AG04450 (cell line): ENCODE data around the gene PRR5L. TPM values are rescaled to one million over a fixed set of nuclear protein-coding genes. Genes with fewer than 3 reads are reported as not detected.

Experiments
- CTCF ChIA-PET: fragments of 300-600, 350-600 bp; formaldehyde crosslinking; extraction: SDS; loops from one replicate; lab custom pipeline; 2022; ENCODE audit warnings: antibody characterized with exemption, inconsistent platforms; lab: Charles Lee
- POLR2A ChIA-PET: fragments of 350-600 bp; formaldehyde crosslinking; extraction: SDS; loops from one replicate; lab custom pipeline; 2021; ENCODE audit warnings: antibody characterized with exemption, inconsistent platforms; lab: Yijun Ruan, JAX
- DNase-seq: peaks from one replicate; pipeline ENCODE4 v3.0.0-alpha.2; 2011; ENCODE audit warnings: low read depth, low spot score
- H3K27ac ChIP-seq: one replicate; pipeline ENCODE4 v1.5.1; 2012; ENCODE audit warnings: low read depth, low read length, control low read depth
- H3K27me3 ChIP-seq: one replicate; pipeline ENCODE4 v1.6.0; 2012; ENCODE audit warnings: low read length; ENCODE audit not compliant: control insufficient read depth, insufficient read depth
- H3K4me3 ChIP-seq: 2 replicates; pipeline ENCODE4 v1.5.1; 2011; ENCODE audit warnings: mild to moderate bottlenecking, low read depth, low read length, control low read depth
- H3K9me3 ChIP-seq: 2 replicates; pipeline ENCODE4 v1.5.1; 2012; ENCODE audit warnings: low read length; ENCODE audit not compliant: control insufficient read depth, insufficient read depth
- polyA plus RNA-seq: library from polyadenylated mRNA; depleted of rRNA; stranded (reverse); fragments of >200 nt; gene quantifications from 2 replicates; pipeline ENCODE4 v1.2.3, GENCODE V29; 2011
- TF ChIP-seq, protein P1 (sequence below): IDR thresholded peaks from 2 replicates; pipeline ENCODE4 v1.5.1; 2011; ENCODE audit warnings: low read depth, low read length, control low read depth, inconsistent platforms

Gene PRR5L
- polyA plus RNA-seq, 1 experiment, result 3.4 TPM

DNA sequence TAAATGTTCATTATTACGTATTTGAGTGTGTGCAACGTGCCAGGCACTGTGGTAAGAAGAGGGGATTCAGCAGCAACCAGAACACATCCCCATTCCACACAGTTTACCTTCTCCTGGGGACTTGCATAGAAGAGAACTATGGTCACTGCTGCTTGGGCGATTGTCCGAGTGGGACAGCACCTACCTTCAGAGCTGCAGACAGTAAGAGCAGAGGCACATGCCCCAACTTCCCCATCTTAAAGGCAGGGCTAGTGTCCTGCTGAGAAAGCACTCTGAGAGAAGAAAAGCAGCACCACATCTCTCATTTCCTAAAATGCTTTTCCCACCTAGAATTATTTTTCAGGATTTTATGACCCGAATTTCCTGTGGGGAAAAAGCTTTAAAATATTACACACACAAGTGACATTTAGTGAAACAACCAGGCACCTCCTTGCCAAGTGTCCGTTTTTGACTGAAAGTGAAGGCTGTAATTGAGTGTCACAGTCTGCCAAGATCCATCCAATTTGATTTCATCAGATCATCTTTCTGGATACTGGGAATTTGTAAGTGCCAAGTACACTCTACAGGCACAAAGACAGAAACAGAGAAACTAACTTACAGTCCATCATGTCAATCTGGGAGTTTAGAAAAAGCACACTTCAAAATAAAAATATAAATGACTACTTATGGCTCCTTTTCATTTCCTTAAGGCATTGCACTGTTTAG, 189.4 kb downstream of the PRR5L start:
- ChIA-PET CTCF (interaction anchor here (1.3 kb wide), 1 partner anchor 8 kb away, joined by 11 read pairs; no protein-coding TSS in a partner anchor), POLR2A (no interaction called here)
- H3K9me3 ChIP-seq, result no peaks in the 10 kb centered on the region
- H3K4me3 ChIP-seq, result no peak overlapping the region
- DNase-seq, result no peak
- no peak overlapping the region for H3K27ac ChIP-seq
- no peaks in the 10 kb centered on the region for H3K27me3 ChIP-seq
- TF ChIP-seq, protein P1, sequence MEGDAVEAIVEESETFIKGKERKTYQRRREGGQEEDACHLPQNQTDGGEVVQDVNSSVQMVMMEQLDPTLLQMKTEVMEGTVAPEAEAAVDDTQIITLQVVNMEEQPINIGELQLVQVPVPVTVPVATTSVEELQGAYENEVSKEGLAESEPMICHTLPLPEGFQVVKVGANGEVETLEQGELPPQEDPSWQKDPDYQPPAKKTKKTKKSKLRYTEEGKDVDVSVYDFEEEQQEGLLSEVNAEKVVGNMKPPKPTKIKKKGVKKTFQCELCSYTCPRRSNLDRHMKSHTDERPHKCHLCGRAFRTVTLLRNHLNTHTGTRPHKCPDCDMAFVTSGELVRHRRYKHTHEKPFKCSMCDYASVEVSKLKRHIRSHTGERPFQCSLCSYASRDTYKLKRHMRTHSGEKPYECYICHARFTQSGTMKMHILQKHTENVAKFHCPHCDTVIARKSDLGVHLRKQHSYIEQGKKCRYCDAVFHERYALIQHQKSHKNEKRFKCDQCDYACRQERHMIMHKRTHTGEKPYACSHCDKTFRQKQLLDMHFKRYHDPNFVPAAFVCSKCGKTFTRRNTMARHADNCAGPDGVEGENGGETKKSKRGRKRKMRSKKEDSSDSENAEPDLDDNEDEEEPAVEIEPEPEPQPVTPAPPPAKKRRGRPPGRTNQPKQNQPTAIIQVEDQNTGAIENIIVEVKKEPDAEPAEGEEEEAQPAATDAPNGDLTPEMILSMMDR, result no peak

DNA sequence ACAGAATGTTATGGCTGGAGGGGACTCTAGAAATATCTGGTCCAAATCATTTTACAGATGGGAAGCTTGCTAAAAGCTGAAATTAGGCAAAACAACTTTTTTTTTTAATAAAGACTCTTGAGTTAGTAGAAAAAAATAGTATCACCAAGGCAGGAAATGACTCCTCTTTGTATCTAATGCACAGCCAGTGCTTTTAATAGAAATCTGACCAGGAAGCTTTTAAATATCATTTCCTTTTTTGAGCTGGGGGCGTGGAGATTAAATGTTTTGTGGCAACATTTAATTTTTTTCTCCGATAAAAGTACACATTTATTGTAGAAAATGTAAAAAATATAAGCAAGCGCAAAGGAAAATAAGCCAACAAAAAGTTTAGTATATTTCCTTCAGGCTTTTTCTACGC, 191.5 kb downstream of the PRR5L start:
- DNase-seq, result no peak
- ChIA-PET CTCF (interaction anchor here (2.6 kb wide), 1 partner anchor 8 kb away, joined by 16 read pairs; no protein-coding TSS in a partner anchor), POLR2A (no interaction called here)
- Histone ChIP-seq H3K27ac (no peak overlapping the region), H3K9me3 (no peaks in the 10 kb centered on the region), H3K27me3 (no peaks in the 10 kb centered on the region), H3K4me3 (no peak overlapping the region)
- TF ChIP-seq, protein P1, result no peak

DNA sequence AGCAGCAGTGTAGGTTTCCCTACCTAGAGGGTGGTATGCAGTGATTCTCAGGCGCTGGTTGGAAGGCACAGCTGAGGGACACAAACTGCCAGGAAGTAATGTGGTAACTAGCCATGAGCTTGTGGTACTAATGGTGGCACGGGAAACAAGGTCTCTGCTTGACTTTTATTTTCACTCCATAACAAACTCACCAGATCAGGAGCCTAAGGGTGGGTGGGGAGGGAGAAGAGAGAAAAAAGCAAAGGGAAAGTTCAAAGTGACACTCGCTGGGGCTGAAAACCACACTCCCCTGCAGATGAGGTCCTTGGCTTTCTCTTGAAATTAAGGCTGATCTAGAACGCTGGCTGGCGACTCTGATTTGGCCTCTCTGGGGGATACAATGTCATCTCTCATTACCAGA, 192.0 kb downstream of the PRR5L start:
- Histone ChIP-seq H3K27ac (no peak overlapping the region), H3K4me3 (no peak overlapping the region), H3K9me3 (no peaks in the 10 kb centered on the region), H3K27me3 (no peaks in the 10 kb centered on the region)
- POLR2A ChIA-PET, result no interaction called here
- CTCF ChIA-PET, result interaction anchor here (0.7 to 2.6 kb wide), 3 partner anchors 9 to 197 kb away, joined by 3 to 16 read pairs (median 5); no protein-coding TSS in a partner anchor
- no peak for DNase-seq
- TF ChIP-seq, protein P1, result no peak

DNA sequence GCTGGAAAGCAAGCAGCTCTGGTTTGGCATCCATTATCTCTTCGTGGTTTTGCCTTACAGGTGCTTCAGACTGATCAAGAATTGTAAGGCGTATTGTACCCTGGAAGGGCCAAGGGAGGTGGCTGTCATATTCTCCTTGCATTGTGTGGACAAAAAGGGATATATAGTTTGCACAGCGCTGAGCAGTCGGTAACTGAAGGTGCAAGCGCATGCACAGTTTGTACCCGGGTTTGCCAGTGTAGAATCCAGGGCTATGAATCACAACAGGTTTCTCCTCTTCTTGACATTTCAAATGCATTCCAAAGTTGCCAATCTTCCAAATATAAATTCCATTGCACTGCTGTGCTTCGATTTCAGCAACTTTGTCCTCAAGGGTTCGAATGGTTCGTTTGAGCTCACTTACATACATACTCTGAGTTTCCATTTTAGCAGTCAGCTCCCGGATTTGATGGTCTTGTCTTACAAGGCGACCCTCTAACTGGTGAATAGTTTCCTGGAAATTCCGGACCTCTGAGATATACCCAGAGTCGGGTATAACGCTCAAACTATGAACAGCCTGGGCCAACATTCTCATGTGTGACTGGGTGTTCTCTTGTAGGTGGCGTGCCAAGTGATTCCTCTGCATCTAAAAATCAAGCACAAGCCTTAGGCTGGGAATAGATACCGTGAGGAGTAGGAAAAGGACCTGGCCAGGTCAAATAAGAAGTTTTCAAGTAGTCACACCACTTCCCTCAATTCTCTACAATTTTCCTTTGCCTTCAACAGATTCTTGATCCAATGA, 194.1 kb downstream of the PRR5L start:
- ChIA-PET CTCF (interaction anchor here (1.5 kb wide), 1 partner anchor 197 kb away, joined by 3 read pairs; no protein-coding TSS in a partner anchor), POLR2A (no interaction called here)
- H3K27me3 ChIP-seq, result no peaks in the 10 kb centered on the region
- no peaks in the 10 kb centered on the region for H3K9me3 ChIP-seq
- no peak overlapping the region for H3K4me3 ChIP-seq
- no peak for DNase-seq
- no peak overlapping the region for H3K27ac ChIP-seq
- TF ChIP-seq, protein P1, result no peak
